Trophoblast cell (in vitro differentiated cells and primary cell): ENCODE results near the gene GDI1.

Experiments used
- DNase-seq, 2 donors: peaks; one replicate each; pipeline ENCODE4 v3.0.0-alpha.2; 2016
- H2AFZ ChIP-seq: 2 replicates; pipeline ENCODE4 v1.6.1; 2013; ENCODE audit warnings: low read length, moderate library complexity, mild to moderate bottlenecking; ENCODE audit not compliant: insufficient read depth, poor library complexity
- H2AK5ac ChIP-seq: 2 replicates; pipeline ENCODE4 v1.6.1; 2013; ENCODE audit warnings: mild to moderate bottlenecking, low read length
- H2BK120ac ChIP-seq: 2 replicates; pipeline ENCODE4 v1.6.1; 2013; ENCODE audit warnings: low read length, mild to moderate bottlenecking, moderate library complexity; ENCODE audit not compliant: insufficient read depth, poor library complexity
- H2BK12ac ChIP-seq: 2 replicates; pipeline ENCODE4 v1.6.1; 2013; ENCODE audit warnings: mild to moderate bottlenecking, low read length, moderate library complexity
- H2BK5ac ChIP-seq: 2 replicates; pipeline ENCODE4 v1.6.1; 2013; ENCODE audit warnings: low read length, low read depth, moderate library complexity, mild to moderate bottlenecking; ENCODE audit not compliant: poor library complexity
- H3K14ac ChIP-seq: 2 replicates; pipeline ENCODE4 v1.6.1; 2013; ENCODE audit warnings: mild to moderate bottlenecking, low read length
- H3K18ac ChIP-seq: 2 replicates; pipeline ENCODE4 v1.6.1; 2013; ENCODE audit warnings: mild to moderate bottlenecking, low read length
- H3K23ac ChIP-seq: 2 replicates; pipeline ENCODE4 v1.6.1; 2013; ENCODE audit warnings: low read length
- H3K27ac ChIP-seq: 2 replicates; pipeline ENCODE4 v1.5.1; 2013; ENCODE audit warnings: low read depth, mild to moderate bottlenecking, inconsistent platforms, low read length, moderate library complexity
- H3K27me3 ChIP-seq: 2 replicates; pipeline ENCODE4 v1.6.1; 2013; ENCODE audit warnings: inconsistent platforms, mild to moderate bottlenecking, low read length, moderate library complexity; ENCODE audit not compliant: insufficient read depth
- H3K36me3 ChIP-seq, 2 experiments: 1 replicate in 1 of 2; 2 replicates in 1 of 2; pipeline ENCODE4 v1.6.1; 2013; ENCODE audit warnings: low read length in 2 of 2, mild to moderate bottlenecking in 2 of 2, moderate library complexity in 1 of 2; ENCODE audit not compliant: insufficient read depth in 2 of 2, control insufficient read depth in 1 of 2
- H3K4ac ChIP-seq: 2 replicates; pipeline ENCODE4 v1.6.1; 2013; ENCODE audit warnings: low read depth, mild to moderate bottlenecking, low read length, moderate library complexity
- H3K4me1 ChIP-seq, 2 experiments: 1 replicate in 1 of 2; 2 replicates in 1 of 2; pipeline ENCODE4 v1.6.1; 2013; ENCODE audit warnings: low read length in 2 of 2, mild to moderate bottlenecking in 2 of 2, moderate library complexity in 1 of 2; ENCODE audit not compliant: insufficient read depth in 2 of 2, control insufficient read depth in 1 of 2
- H3K4me2 ChIP-seq: 2 replicates; pipeline ENCODE4 v1.6.1; 2013; ENCODE audit warnings: inconsistent platforms, mild to moderate bottlenecking, low read length, moderate library complexity
- H3K4me3 ChIP-seq: 2 replicates; pipeline ENCODE4 v1.5.1; 2013; ENCODE audit warnings: mild to moderate bottlenecking, low read depth, low read length, inconsistent platforms
- H3K79me1 ChIP-seq: one replicate; pipeline ENCODE4 v1.6.1; 2013; ENCODE audit warnings: low read length
- H3K79me2 ChIP-seq: 2 replicates; pipeline ENCODE4 v1.6.1; 2013; ENCODE audit warnings: low read length, mild to moderate bottlenecking; ENCODE audit not compliant: control insufficient read depth, insufficient read depth, poor library complexity
- H3K9ac ChIP-seq: 2 replicates; pipeline ENCODE4 v1.6.1; 2013; ENCODE audit warnings: mild to moderate bottlenecking, low read length
- H3K9me3 ChIP-seq: 2 replicates; pipeline ENCODE4 v1.6.1; 2013; ENCODE audit warnings: low read depth, mild to moderate bottlenecking, control low read depth, inconsistent platforms, low read length; ENCODE audit not compliant: insufficient read depth
- H4K12ac ChIP-seq: 2 replicates; pipeline ENCODE4 v1.6.1; 2013; ENCODE audit warnings: low read depth, mild to moderate bottlenecking, low read length, moderate library complexity
- H4K8ac ChIP-seq: 2 replicates; pipeline ENCODE4 v1.6.1; 2013; ENCODE audit warnings: low read depth, mild to moderate bottlenecking, low read length, moderate library complexity
- H4K91ac ChIP-seq: one replicate; pipeline ENCODE4 v1.6.1; 2013; ENCODE audit warnings: low read depth, mild to moderate bottlenecking, low read length, moderate library complexity
- WGBS: extraction: QIAGEN DNeasy Blood & Tissue Kit; methylation state at CpG from one replicate; pipeline ENCODE4 v1.1.7; 2013; ENCODE audit warnings: missing lambda C conversion rate; ENCODE audit not compliant: insufficient read length, insufficient coverage; ENCODE audit errors: extremely low coverage; 5-methylcytosine and 5-hydroxymethylcytosine counted together

Gene GDI1

GRCh38 chrX:154469114-154469513, 32.2 kb downstream of the GDI1 start:
- no peak overlapping the region for H2AK5ac ChIP-seq
- no peaks in the 10 kb centered on the region for H3K9me3 ChIP-seq
- no peak overlapping the region for H3K18ac ChIP-seq
- H3K9ac ChIP-seq = no peak overlapping the region
- no peak overlapping the region for H2BK120ac ChIP-seq
- H3K4ac ChIP-seq = no peak overlapping the region
- H4K12ac ChIP-seq = no peak overlapping the region
- no peak overlapping the region for H3K27ac ChIP-seq
- WGBS = no CpG with 5 or more reads among the region's 9 CpGs
- H2BK12ac ChIP-seq = no peak overlapping the region
- no peak overlapping the region for H3K4me2 ChIP-seq
- no peak overlapping the region for H2BK5ac ChIP-seq
- no peak overlapping the region for H3K4me3 ChIP-seq
- no peak overlapping the region for H4K8ac ChIP-seq
- no peaks in the 10 kb centered on the region for H3K4me1 ChIP-seq
- H3K79me1 ChIP-seq = no peaks in the 10 kb centered on the region
- DNase-seq = no peak
- no peaks in the 10 kb centered on the region for H3K27me3 ChIP-seq
- no peak overlapping the region for H2AFZ ChIP-seq
- no peak overlapping the region for H3K23ac ChIP-seq
- no peaks in the 10 kb centered on the region for H3K79me2 ChIP-seq
- no peak overlapping the region for H4K91ac ChIP-seq
- H3K36me3 ChIP-seq = peaks cover 95 to 97% of the 10 kb centered on the region in 2 experiments
- no peak overlapping the region for H3K14ac ChIP-seq

GRCh38 chrX:154469880-154470279, 32.9 kb downstream of the GDI1 start:
- H3K4me1 ChIP-seq = no peaks in the 10 kb centered on the region
- no peak overlapping the region for H4K12ac ChIP-seq
- no peaks in the 10 kb centered on the region for H3K27me3 ChIP-seq

DNA sequence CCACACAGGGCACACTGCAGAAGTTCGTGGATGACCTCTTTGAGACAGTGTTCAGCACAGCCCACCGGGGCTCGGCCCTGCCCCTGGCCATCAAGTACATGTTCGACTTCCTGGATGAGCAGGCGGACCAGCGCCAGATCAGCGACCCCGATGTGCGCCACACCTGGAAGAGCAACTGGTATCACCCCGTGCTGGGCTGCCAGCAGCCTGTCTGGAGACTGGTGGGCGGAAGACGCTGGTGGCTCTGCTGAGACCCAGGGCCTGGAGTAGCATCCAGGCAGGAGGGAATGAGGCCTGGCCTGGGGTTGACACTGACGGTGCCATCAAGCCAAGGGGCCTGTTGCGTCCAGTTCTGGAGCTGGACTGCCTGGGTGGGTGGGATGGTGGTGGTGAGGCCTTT, 33.5 kb downstream of the GDI1 start:
- Histone ChIP-seq H3K4me3 (no peak overlapping the region), H3K4ac (no peak overlapping the region), H3K79me1 (no peaks in the 10 kb centered on the region), H4K12ac (no peak overlapping the region), H3K27me3 (no peaks in the 10 kb centered on the region), H2BK12ac (no peak overlapping the region), H3K27ac (no peak overlapping the region), H3K4me1 (no peaks in the 10 kb centered on the region), H4K91ac (no peak overlapping the region), H3K9me3 (no peaks in the 10 kb centered on the region), H4K8ac (no peak overlapping the region), H2BK5ac (no peak overlapping the region), H2AFZ (no peak overlapping the region), H3K4me2 (no peak overlapping the region), H2AK5ac (no peak overlapping the region), H3K9ac (no peak overlapping the region), H3K79me2 (no peaks in the 10 kb centered on the region), H3K23ac (no peak overlapping the region), H3K36me3 (peaks cover 83% of the 10 kb centered on the region in 2 experiments), H2BK120ac (no peak overlapping the region), H3K18ac (no peak overlapping the region), H3K14ac (no peak overlapping the region)
- no peak for DNase-seq
- no CpG with 5 or more reads among the region's 14 CpGs for WGBS

More at GRCh38 chrX:154469880-154470279, 32.9 kb downstream of the GDI1 start:
- H3K27ac ChIP-seq = no peak overlapping the region
- no peak overlapping the region for H3K18ac ChIP-seq
- no peak overlapping the region for H2BK120ac ChIP-seq
- no peaks in the 10 kb centered on the region for H3K79me2 ChIP-seq
- no peak overlapping the region for H2BK5ac ChIP-seq
- no peak overlapping the region for H2BK12ac ChIP-seq
- H3K36me3 ChIP-seq = peaks cover 88 to 89% of the 10 kb centered on the region in 2 experiments
- H3K79me1 ChIP-seq = no peaks in the 10 kb centered on the region
- no peak overlapping the region for H3K9ac ChIP-seq
- no peaks in the 10 kb centered on the region for H3K9me3 ChIP-seq
- no peak overlapping the region for H2AFZ ChIP-seq
- no peak overlapping the region for H2AK5ac ChIP-seq
- H3K14ac ChIP-seq = no peak overlapping the region
- DNase-seq = no peak
- no peak overlapping the region for H4K8ac ChIP-seq
- no peak overlapping the region for H4K91ac ChIP-seq
- no peak overlapping the region for H3K4me2 ChIP-seq
- H3K23ac ChIP-seq = no peak overlapping the region
- H3K4me3 ChIP-seq = no peak overlapping the region
- no peak overlapping the region for H3K4ac ChIP-seq
- no CpG with 5 or more reads among the region's 18 CpGs for WGBS

GRCh38 chrX:154470914-154471568, 34.1 kb downstream of the GDI1 start:
- H3K23ac ChIP-seq = no peak overlapping the region
- DNase-seq = no peak
- H3K4me3 ChIP-seq = no peak overlapping the region
- H4K8ac ChIP-seq = no peak overlapping the region
- H3K27me3 ChIP-seq = no peaks in the 10 kb centered on the region
- H3K9me3 ChIP-seq = no peaks in the 10 kb centered on the region
- H2BK12ac ChIP-seq = no peak overlapping the region
- H3K9ac ChIP-seq = no peak overlapping the region
- WGBS = no CpG with 5 or more reads among the region's 23 CpGs
- no peak overlapping the region for H2AK5ac ChIP-seq
- no peaks in the 10 kb centered on the region for H3K4me1 ChIP-seq
- no peak overlapping the region for H3K27ac ChIP-seq
- H2BK5ac ChIP-seq = no peak overlapping the region
- no peak overlapping the region for H2AFZ ChIP-seq
- H4K12ac ChIP-seq = no peak overlapping the region
- no peak overlapping the region for H3K4ac ChIP-seq
- H3K14ac ChIP-seq = no peak overlapping the region
- H3K18ac ChIP-seq = no peak overlapping the region
- H3K79me2 ChIP-seq = no peaks in the 10 kb centered on the region
- no peaks in the 10 kb centered on the region for H3K79me1 ChIP-seq
- H2BK120ac ChIP-seq = no peak overlapping the region
- H3K36me3 ChIP-seq = peaks cover 77 to 78% of the 10 kb centered on the region in 2 experiments
- no peak overlapping the region for H3K4me2 ChIP-seq
- H4K91ac ChIP-seq = no peak overlapping the region
